Urinary bladder (tissue), 4 donors: ENCODE measurements around the gene SREBF2. TPM values are rescaled to one million over a fixed set of nuclear protein-coding genes. Genes with fewer than 3 reads are reported as not detected.

Experiments used
- DNase-seq: peaks from one replicate; pipeline ENCODE4 v3.0.0-alpha.2; 2015; ENCODE audit errors: extremely low spot score
- H3K27ac ChIP-seq: one replicate; pipeline ENCODE4 v1.5.1; 2013; ENCODE audit warnings: low read depth, mild to moderate bottlenecking, moderate library complexity
- H3K36me3 ChIP-seq: one replicate; pipeline ENCODE4 v1.6.1; 2013; ENCODE audit warnings: mild to moderate bottlenecking, moderate library complexity; ENCODE audit not compliant: insufficient read depth
- H3K4me1 ChIP-seq: one replicate; pipeline ENCODE4 v1.6.1; 2013; ENCODE audit warnings: mild to moderate bottlenecking, moderate library complexity; ENCODE audit not compliant: insufficient read depth
- H3K4me3 ChIP-seq: one replicate; pipeline ENCODE4 v1.5.1; 2013; ENCODE audit warnings: low read depth, low read length
- WGBS: extraction: QIAGEN DNeasy Blood & Tissue Kit; methylation state at CpG from one replicate; pipeline ENCODE4 v1.1.7; 2013; 5-methylcytosine and 5-hydroxymethylcytosine counted together
- polyA plus RNA-seq: library from polyadenylated mRNA; stranded (reverse); fragments of 200-250 nt; gene quantifications from one replicate; pipeline ENCODE4 v1.2.3, GENCODE V29; 2013
- total RNA-seq: library from RNA; depleted of rRNA; stranded (reverse); fragments of >200 nt; gene quantifications from one replicate; pipeline ENCODE4 v1.2.3, GENCODE V29; 2014
- donor health status: healthy with polysubstance abuse.
- donor health status: healthy.

Gene SREBF2
- total and polyA plus RNA-seq, 2 donors, result 49.7 to 51.3 TPM

DNA sequence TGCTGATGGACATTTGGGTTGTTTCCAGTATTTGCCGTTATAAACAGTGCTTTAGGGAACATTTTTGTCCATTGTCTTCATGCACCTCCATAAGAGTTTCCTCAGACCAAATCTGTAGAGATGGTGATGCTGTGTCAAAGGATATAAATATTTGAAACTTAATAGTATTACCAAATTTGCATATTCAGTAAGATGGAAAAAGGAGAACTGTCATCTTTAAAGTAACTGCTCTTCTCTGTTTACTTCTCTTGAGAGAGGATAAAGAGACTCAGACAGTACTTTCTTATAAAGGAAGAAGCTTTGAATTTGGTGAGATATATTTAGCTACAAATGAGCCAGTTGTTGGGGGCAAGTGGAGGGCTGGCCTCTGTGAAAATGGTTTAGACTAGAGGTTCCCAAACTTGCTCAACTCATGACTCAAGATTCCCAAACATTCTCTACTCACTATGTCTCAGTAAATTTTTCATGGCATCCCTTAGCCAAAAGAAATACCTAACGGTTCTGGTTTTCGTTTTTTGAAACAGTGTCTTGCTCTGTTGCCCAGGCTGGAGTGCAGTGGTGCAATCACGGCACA, 55.8 kb downstream of the SREBF2 start:
- Histone ChIP-seq H3K4me1 (no peaks in the 10 kb centered on the region), H3K27ac (no peak overlapping the region), H3K36me3 (peaks cover 6% of the 10 kb centered on the region), H3K4me3 (no peak overlapping the region)
- WGBS, result 79% methylated on average over 4 of the region's 4 CpGs
- DNase-seq, result no peak

DNA sequence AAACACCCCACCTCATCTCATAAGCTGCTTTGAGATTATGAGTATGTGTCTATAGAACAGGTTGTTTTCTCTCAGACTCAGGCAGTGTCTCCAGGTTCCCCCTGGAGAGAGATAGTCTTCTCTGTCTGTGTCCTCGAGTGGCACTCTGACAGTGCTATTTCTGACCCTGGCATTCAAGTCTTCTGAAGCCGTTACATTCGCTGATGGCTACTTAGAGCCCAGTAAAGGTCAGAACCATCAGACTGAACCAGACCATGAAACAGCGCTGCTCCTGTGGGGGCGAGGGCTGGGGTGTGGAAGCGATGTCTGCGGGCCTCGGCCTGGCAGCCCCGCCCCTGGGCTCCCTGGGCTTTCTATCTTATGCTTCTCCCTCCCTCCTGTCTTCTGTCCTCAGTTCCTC, 58.5 kb downstream of the SREBF2 start:
- peaks cover 6% of the 10 kb centered on the region for H3K36me3 ChIP-seq
- 93% methylated on average over 9 of the region's 9 CpGs for WGBS
- H3K4me1 ChIP-seq, result no peaks in the 10 kb centered on the region
- no peak for DNase-seq
- no peak overlapping the region for H3K4me3 ChIP-seq
- H3K27ac ChIP-seq, result no peak overlapping the region

DNA sequence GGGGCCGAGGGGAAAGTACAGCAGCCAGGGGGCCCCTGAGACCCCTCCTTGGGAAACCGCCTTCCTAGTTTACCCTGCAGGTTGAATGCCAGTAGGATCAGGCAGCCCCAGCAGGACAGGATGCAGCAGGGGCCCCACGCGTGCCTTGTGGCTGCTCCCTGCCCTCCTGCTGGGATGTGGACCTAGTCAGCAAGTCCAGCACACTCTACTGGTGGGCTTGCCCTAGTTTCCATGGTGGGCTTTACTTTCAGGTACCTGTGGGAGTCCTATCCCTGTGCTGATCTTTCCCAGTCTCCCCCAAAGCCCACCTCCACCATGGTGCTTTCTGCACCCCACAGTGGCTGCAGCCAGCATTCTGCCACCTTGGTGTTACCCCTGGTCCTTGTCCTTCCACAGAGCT, 59.8 kb downstream of the SREBF2 start:
- Histone ChIP-seq H3K4me1 (no peaks in the 10 kb centered on the region), H3K27ac (no peak overlapping the region), H3K36me3 (peaks cover 6% of the 10 kb centered on the region), H3K4me3 (no peak overlapping the region)
- WGBS, result 86% methylated on average over 4 of the region's 4 CpGs
- DNase-seq, result no peak

DNA sequence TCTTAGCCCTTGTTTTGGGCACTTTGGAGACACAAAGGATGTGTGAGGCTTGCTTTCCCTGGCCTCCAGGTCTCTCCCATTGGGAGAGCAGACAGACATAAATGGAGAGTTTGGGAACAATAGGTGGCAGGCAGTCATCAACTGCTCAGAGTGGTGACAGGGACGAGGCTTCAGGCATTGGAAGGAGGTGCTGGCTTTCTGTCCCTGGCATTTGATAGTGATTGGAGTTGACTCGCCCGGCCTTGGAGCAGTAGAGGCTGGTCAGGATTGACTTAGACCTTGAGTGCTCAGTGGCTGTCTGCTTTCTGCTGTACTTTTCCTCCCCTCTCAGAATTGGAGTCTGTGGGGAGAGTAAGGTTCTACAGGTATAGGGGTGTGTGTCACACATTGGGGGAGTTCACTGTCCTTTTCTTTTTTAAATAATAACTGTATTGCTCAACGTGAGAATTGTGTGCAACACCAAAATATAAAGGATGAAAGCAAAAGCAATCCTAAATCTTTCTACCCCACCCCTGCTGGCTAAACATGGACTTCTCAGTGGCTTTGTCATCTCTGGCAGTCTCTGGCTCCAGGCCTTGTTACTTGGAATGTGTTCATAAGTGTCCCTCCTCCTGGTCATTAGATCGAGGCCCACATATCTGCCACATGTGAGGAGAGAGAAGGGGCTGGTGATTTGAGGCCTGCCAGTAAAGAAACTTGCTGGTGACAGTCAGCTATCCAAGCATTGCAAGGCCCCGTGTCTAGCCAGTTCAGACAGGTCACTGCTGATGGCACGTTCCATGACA, 60.9 kb downstream of the SREBF2 start:
- H3K4me3 ChIP-seq, result no peak overlapping the region
- H3K36me3 ChIP-seq, result peaks cover 6% of the 10 kb centered on the region
- no peak for DNase-seq
- H3K27ac ChIP-seq, result no peak overlapping the region
- no peaks in the 10 kb centered on the region for H3K4me1 ChIP-seq
- 85% methylated on average over 7 of the region's 7 CpGs for WGBS

DNA sequence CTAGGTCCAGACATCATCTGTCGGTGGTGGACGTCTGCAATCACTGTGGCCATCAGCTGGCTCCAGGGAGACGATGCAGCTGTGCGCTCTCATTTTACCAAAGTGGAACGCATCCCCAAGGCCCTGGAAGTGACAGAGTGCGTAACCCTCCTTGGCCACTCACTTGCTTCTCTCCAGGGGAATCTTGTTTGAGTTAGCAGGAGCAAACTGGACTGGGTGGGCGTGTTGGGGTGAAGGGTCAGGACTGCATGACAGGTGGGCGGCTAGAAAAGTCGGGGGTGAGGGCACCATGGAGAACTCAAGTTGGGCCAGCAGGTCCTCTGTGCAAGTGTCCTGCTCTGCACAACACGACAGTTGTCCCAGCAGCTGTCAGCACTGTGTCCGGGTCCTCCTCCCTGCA, 65.7 kb downstream of the SREBF2 start:
- H3K36me3 ChIP-seq, result peaks cover 7% of the 10 kb centered on the region

DNA sequence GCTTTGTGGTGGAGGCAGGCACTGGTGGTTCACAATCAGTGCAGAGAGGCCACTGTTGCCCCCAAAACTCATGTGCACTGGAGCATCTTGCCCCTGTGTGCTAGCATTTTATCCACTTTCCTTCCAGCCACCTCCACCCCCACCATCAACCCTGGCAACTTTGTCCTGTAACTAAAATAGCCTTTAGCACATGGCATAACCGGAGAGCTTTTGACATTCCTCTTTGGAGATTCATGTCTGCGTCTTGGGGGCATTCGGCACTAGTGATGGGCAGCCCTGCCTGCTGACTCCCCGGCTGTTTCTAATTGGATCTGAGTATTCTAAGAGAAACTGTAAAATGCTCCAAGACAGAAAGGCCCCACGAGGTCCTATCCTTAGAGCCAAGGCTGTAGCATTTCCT, 66.2 kb downstream of the SREBF2 start:
- 88% methylated on average over 5 of the region's 5 CpGs for WGBS
- Histone ChIP-seq H3K4me1 (no peaks in the 10 kb centered on the region), H3K27ac (no peak overlapping the region), H3K36me3 (peaks cover 7% of the 10 kb centered on the region), H3K4me3 (no peak overlapping the region)
- DNase-seq, result no peak

More for the DNA sequence above, 65.7 kb downstream of the SREBF2 start:
- Histone ChIP-seq H3K27ac (no peak overlapping the region), H3K4me1 (no peaks in the 10 kb centered on the region), H3K4me3 (no peak overlapping the region)
- 89% methylated on average over 11 of the region's 11 CpGs for WGBS
- DNase-seq, result no peak

DNA sequence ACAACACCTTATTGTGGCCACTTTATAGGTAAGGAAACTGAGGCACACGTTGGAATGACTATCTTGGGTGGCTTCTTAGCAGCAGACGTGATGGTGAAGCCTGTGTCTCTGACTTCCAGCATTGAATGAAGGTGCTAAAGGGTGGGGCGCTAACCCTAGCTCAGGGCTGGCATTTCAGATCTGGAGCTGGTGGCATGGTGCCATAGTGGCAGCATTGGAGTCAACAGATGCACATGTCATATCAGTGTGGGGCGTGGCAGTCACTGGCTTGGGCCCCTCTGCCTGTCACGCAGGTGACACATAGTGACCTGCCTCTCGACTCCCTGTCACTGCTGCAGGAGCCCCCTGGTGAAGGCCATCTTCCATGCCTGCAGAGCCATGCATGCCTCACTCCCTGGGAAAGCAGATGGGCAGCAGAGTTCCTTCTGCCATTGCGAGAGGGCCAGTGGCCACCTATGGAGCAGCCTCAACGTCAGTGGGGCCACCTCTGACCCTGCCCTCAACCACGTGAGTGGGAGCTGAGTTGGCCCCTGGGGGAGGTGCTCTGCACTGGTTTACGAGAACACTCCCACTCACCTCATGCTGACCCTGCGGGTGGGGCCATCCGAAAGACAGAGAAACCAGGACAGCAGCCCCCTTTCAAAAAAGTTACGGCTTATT, 67.2 kb downstream of the SREBF2 start:
- 83% methylated on average over 13 of the region's 13 CpGs for WGBS
- Histone ChIP-seq H3K4me1 (no peaks in the 10 kb centered on the region), H3K27ac (no peak overlapping the region), H3K4me3 (no peak overlapping the region), H3K36me3 (peaks cover 7% of the 10 kb centered on the region)
- DNase-seq, result no peak

DNA sequence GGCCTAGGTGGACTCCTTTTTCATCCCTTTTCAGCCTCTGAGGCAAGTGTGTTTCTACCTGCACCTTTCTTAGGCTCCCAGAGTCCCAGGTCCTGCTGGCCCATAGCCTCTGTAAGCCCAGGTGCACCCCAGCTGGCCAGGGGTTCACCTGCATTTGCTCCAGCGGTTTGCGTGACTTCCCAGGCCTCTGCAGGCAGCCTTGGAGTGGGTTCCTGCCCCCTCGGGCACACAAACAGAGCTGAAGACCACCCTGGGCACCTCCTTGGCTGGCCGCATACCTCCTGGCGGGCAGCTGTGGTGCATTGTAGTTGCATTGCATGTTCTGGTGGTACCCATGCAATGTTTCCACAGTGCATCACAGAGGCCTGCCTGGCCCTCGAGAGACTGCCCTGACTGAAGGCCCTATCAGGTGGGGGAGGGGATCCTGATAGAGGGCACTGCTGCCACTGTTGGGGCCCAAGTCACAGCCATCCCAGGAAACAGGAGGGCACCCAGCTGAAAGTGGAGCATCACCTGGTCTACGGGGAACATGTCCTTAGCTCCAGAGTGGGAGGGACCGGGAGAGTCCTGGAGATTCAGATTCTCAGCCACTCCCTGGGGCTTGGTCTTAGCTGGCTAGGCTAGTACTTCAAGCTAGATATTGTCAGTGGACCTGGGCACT, 67.9 kb downstream of the SREBF2 start:
- peaks cover 7% of the 10 kb centered on the region for H3K36me3 ChIP-seq
- no peak overlapping the region for H3K4me3 ChIP-seq
- 96% methylated on average over 8 of the region's 8 CpGs for WGBS
- H3K4me1 ChIP-seq, result no peaks in the 10 kb centered on the region
- H3K27ac ChIP-seq, result no peak overlapping the region
- no peak for DNase-seq

DNA sequence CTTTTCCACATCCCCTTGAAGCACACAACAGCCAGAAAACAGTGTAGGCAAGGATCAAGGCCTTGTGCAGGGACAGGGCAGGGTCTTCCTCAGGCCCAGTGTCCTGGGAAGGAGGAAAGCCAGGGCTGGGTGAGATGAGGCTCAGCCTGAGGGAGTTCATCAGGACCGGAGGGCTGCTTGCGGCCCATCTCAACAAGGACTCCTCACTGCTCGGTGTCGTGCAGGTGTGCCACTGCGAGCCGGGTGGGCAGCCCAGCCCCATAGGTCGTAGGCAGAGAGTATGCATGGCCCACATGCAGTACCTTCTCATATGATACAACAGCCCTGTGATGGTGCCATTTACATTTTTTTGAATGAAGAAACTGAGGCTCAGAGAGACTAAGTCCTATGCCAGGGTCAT, 69.1 kb downstream of the SREBF2 start:
- no peak for DNase-seq
- peaks cover 7% of the 10 kb centered on the region for H3K36me3 ChIP-seq
- H3K27ac ChIP-seq, result no peak overlapping the region
- no peaks in the 10 kb centered on the region for H3K4me1 ChIP-seq
- H3K4me3 ChIP-seq, result no peak overlapping the region
- 87% methylated on average over 7 of the region's 7 CpGs for WGBS

DNA sequence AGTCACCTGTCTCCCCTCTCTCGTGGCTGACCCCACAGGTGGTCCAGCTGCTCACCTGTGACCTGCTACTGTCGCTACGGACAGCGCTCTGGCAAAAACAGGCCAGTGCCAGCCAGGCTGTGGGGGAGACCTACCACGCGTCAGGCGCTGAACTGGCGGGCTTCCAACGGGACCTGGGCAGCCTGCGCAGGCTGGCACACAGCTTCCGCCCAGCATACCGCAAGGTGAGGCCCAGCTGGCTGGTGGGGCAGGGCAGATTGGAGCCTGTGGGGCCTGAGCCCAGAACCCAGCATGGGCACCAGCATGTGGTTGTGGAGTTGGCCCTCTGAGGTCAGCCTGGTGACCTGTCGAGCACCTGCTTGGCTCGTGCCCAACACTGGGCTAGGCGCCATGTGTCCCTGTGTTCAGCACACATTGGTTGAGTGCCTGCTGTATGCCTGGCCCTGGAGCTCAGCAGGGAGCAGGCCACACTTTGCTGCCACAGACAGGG, 70.1 kb downstream of the SREBF2 start:
- 90% methylated on average over 15 of the region's 15 CpGs for WGBS
- no peak for DNase-seq
- no peak overlapping the region for H3K27ac ChIP-seq
- H3K36me3 ChIP-seq, result peaks cover 7% of the 10 kb centered on the region
- H3K4me1 ChIP-seq, result no peaks in the 10 kb centered on the region
- H3K4me3 ChIP-seq, result no peak overlapping the region

DNA sequence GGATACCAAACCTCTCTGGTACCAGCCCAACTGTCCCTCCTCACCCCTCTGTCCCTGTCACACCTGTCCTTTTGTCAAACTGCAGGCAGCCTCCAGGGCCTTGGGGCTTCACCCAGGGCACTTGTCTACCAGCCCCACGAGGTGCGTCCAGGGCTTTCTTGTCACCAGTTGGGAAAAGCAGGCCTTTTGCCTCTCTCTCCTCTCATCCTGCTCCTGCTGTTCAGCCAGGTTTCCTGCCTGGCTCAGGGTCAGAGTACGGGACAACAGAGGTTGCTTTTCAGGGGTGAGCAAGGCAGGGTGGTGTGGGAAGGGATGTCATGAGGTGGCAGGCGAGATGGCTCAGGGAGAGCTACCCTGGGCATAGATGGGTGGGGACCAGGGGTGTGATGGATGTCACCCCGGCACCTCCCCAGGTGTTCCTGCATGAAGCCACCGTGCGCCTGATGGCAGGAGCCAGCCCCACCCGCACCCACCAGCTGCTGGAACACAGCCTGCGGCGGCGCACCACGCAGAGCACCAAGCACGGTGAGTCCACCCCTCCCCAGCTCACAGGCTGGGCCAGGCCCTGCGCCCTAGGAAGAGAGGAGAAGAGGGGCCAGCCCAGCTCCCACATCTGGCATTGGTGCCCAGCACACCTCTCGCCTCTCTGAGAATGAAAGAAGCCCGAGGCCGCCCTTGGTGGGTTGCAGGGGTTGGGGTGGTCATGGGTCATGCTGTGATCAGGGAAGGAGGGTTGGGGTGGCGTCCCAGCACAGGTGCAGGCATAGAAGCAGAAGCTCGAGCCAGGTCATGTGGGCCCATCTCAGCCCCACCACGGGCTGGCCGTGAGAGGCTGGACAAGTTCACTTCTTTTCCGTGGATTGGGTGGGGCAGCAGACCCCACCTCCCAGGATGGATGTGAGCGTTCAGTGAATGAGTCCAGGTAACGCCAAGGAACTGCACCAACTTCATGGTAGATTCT, 71.8 kb downstream of the SREBF2 start:
- H3K27ac ChIP-seq, result no peak overlapping the region
- H3K4me1 ChIP-seq, result no peaks in the 10 kb centered on the region
- no peak for DNase-seq
- no peak overlapping the region for H3K4me3 ChIP-seq
- 93% methylated on average over 24 of the region's 24 CpGs for WGBS
- H3K36me3 ChIP-seq, result peaks cover 5% of the 10 kb centered on the region

DNA sequence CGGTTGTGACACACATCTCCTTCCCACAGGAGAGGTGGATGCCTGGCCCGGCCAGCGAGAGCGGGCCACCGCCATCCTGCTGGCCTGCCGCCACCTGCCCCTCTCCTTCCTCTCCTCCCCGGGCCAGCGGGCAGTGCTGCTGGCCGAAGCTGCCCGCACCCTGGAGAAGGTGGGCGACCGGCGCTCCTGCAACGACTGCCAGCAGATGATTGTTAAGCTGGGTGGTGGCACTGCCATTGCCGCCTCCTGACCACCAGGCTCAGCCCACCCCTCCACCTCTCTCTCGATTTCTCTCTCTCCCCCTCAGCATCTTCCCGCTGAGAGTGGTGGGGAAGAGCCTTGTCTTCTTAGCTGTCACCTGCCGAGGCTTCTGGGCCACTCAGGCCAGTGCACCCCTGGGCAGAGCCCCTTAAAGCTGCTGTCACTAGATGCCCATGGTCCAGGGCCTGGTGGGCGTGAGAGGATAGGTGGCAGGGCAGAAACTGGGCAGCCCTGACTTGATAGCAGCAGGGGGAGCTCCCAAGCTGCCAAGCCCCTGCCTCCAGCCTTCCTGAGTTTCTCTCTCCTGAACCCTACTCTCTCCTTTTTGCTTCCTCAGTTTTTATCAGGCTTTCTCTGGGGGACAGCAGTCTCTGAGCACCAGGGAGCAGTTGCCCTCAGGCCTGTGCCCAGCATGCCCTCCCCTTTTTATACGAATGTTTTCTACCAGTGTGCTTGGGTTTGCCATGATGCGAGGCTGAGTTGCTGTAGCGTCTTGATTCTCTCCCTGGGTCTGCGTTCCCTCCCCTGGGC, 72.7 kb downstream of the SREBF2 start:
- no peaks in the 10 kb centered on the region for H3K4me1 ChIP-seq
- no peak for DNase-seq
- H3K4me3 ChIP-seq, result no peak overlapping the region
- no peaks in the 10 kb centered on the region for H3K36me3 ChIP-seq
- 92% methylated on average over 23 of the region's 23 CpGs for WGBS
- no peak overlapping the region for H3K27ac ChIP-seq
